ENCODE measurements around the gene CIZ1.

CIZ1 gene

GRCh38 chr9:128218518-128219389, 27.4 kb upstream of the CIZ1 start:
- in situ Hi-C loops (cut with MboI; ENCODE audit: low pct_unique_long_range_greater_than_20kb, low sequenced_read_pairs, unreplicated experiment), result no loop called here
- no peak for TF ChIP-seq CTCF (IDR thresholded peaks at IDR 0.05; ENCODE audit: extremely low read depth, insufficient read depth, missing control alignments)
- peak; percentile 98 for DNase-seq (ENCODE audit: low spot score)

- DNase-seq (ENCODE audit: low spot score), result no peak
- no peak for TF ChIP-seq CTCF (IDR thresholded peaks at IDR 0.05; ENCODE audit: extremely low read depth, insufficient read depth, missing control alignments)
- in situ Hi-C loops (cut with MboI; ENCODE audit: low pct_unique_long_range_greater_than_20kb, low sequenced_read_pairs, unreplicated experiment), result no loop called here
Observed at GRCh38 chr9:128218172-128218517, 26.8 kb upstream of the CIZ1 start.

GRCh38 chr9:128216781-128217553, 25.6 kb upstream of the CIZ1 start:
- TF ChIP-seq CTCF (IDR thresholded peaks at IDR 0.05; ENCODE audit: extremely low read depth, insufficient read depth, missing control alignments), result no peak
- DNase-seq (ENCODE audit: low spot score), result no peak
- in situ Hi-C loops (cut with MboI; ENCODE audit: low pct_unique_long_range_greater_than_20kb, low sequenced_read_pairs, unreplicated experiment), result no loop called here

- no peak for DNase-seq (ENCODE audit: low spot score)
- in situ Hi-C loops (cut with MboI; ENCODE audit: low pct_unique_long_range_greater_than_20kb, low sequenced_read_pairs, unreplicated experiment), result no loop called here
- no peak for TF ChIP-seq CTCF (IDR thresholded peaks at IDR 0.05; ENCODE audit: extremely low read depth, insufficient read depth, missing control alignments)
Observed at GRCh38 chr9:128215491-128216409, 24.4 kb upstream of the CIZ1 start.

- no peak for TF ChIP-seq CTCF (IDR thresholded peaks at IDR 0.05; ENCODE audit: extremely low read depth, insufficient read depth, missing control alignments)
- in situ Hi-C loops (cut with MboI; ENCODE audit: low pct_unique_long_range_greater_than_20kb, low sequenced_read_pairs, unreplicated experiment), result no loop called here
- DNase-seq (ENCODE audit: low spot score), result no peak
Observed at GRCh38 chr9:128214571-128215490, 23.5 kb upstream of the CIZ1 start.

Data from GM13977 (cell line).